ENCODE measurements around the gene XRN1.

- TF ChIP-seq POLR2A (IDR thresholded peaks at IDR 0.05) (no peak), CTCF (IDR thresholded peaks at IDR 0.05) (no peak)
Measured at GRCh38 chr3:142433110-142433509, 14.7 kb downstream of the XRN1 start.
